HUES48 (cell line): ENCODE results near the gene COL6A5.
"Not testable (repeated sequence)": the region's sequence is repeated elsewhere in the genome, so short reads cannot be mapped to it uniquely, and the experiment has no call there.

Experiments
- H3K27ac ChIP-seq: one replicate; pipeline ENCODE4 v1.7.0; 2013; ENCODE audit warnings: low read depth, low read length, inconsistent platforms
- H3K27me3 ChIP-seq: 2 replicates; pipeline ENCODE4 v1.6.1; 2013; ENCODE audit warnings: mild to moderate bottlenecking, low read length; ENCODE audit not compliant: control insufficient read depth, insufficient read depth
- H3K36me3 ChIP-seq: 2 replicates; pipeline ENCODE4 v1.6.1; 2013; ENCODE audit warnings: low read length; ENCODE audit not compliant: control insufficient read depth, insufficient read depth
- H3K4me1 ChIP-seq: 2 replicates; pipeline ENCODE4 v1.6.1; 2013; ENCODE audit warnings: mild to moderate bottlenecking, low read length; ENCODE audit not compliant: control insufficient read depth, insufficient read depth
- H3K4me3 ChIP-seq: 2 replicates; pipeline ENCODE4 v1.5.1; 2013; ENCODE audit warnings: mild to moderate bottlenecking, low read depth, low read length
- H3K9ac ChIP-seq: 2 replicates; pipeline ENCODE4 v1.6.1; 2013; ENCODE audit warnings: mild to moderate bottlenecking, low read depth, low read length, moderate library complexity
- H3K9me3 ChIP-seq: 2 replicates; pipeline ENCODE4 v1.6.1; 2013; ENCODE audit warnings: low read length; ENCODE audit not compliant: control insufficient read depth, insufficient read depth

COL6A5 gene

DNA sequence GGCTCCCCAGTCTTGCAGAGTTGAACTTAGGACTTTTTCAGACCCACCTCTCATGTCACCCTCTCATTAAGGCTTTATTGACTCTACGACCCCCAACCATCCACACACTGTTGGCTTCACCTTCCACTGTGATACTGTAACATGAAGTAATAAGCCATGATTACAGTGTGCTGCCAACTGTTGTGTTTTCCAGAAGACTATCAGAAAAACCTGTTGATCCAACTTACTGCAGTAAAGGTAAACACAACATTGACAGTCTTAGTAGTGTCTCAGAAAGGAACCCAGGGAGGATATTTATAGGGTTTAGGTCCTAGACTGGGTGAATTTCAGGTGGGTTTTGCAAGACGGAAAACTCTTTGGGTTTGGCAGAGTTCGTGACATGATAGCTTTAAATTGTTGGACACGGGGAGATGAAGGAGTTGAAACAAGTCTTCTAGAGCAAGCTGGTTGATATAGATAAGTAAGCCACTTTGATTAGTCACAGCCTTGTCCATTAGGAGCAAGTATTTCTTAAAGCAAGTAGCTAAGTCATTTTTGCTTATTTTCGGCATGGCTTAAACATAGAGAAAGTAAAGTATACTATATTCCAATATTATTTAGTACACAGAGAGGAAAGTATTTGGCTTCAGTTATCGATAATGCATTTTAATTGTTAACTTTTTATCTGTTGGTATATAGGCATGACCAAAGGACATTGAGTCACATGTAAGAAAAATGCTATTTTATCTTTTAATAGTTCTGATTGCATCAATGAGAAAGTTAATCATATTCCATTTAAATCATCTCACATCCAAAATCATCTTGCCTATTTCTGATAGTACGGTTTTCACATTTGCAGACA is 2.4 kb upstream of the COL6A5 start:
- Histone ChIP-seq H3K9me3 (no peaks in the 10 kb centered on the region), H3K4me1 (peaks cover 8% of the 10 kb centered on the region), H3K36me3 (no peaks in the 10 kb centered on the region), H3K9ac (no peak overlapping the region), H3K27ac (no peak overlapping the region), H3K4me3 (no peak overlapping the region), H3K27me3 (peaks cover 40% of the 10 kb centered on the region)

DNA sequence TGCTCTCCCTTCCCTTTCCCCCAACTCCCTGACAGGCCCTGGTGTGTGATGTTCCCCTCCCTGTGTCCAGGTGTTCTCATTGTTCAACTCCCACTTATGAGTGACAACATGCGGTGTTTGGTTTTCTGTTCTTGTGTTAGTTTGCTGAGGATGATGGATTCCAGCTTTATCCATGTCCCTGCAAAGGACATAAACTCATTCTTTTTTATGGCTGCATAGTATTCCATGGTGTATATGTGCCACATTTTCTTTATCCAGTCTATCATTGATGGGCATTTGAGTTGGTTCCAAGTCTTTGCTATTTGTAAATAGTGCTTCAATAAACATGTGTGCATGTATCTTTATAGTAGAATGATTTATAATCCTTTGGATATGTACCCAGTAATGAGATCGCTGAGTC is 2.8 kb downstream of the COL6A5 start:
- H3K36me3 ChIP-seq, H3K9me3 ChIP-seq, H3K27ac ChIP-seq, H3K4me1 ChIP-seq, H3K9ac ChIP-seq, H3K4me3 ChIP-seq: not testable (repeated sequence)
- peaks cover 36% of the 10 kb centered on the region for H3K27me3 ChIP-seq

DNA sequence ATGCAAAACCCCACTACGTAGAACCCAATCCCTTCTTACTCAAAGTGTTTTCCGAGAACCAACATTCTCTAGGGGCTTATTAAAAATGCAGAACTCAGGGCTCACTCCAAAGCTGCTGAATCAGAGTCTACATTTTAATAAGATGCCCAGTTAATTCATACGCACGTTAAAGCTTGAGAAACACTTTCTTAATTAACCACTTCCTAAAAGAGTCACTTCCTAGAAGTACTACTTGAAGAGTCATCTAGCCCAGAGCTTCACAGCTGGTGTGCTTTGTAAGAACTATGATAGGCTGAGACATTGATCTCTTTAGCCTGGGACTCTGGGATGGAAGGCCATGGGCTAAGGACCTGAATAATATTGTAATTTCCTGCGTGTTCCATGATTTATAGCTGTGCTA is 9.0 kb downstream of the COL6A5 start:
- Histone ChIP-seq H3K9me3 (no peaks in the 10 kb centered on the region), H3K27me3 (no peaks in the 10 kb centered on the region), H3K36me3 (no peaks in the 10 kb centered on the region), H3K4me1 (no peaks in the 10 kb centered on the region), H3K27ac (no peak overlapping the region), H3K9ac (no peak overlapping the region), H3K4me3 (no peak overlapping the region)

DNA sequence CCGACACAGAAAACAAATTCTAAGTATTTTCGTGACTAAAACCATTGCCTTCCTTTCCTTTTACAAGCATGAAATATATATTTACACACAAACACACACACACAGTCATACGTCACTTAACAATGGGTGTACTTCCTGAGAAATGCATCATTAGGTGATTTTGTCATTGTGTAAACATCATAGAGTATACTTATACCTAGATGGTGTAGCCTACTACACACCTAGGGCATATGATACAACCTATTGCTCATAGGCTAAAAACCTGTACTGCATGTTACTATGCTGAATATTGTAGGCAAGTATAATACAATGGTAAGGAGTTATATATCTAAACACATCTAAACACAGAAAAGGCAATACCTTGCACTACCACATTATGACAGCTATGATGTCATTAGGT is 28.6 kb downstream of the COL6A5 start:
- Histone ChIP-seq H3K4me1 (no peaks in the 10 kb centered on the region), H3K9me3 (no peaks in the 10 kb centered on the region), H3K9ac (no peak overlapping the region), H3K36me3 (no peaks in the 10 kb centered on the region), H3K4me3 (no peak overlapping the region), H3K27me3 (no peaks in the 10 kb centered on the region), H3K27ac (no peak overlapping the region)

DNA sequence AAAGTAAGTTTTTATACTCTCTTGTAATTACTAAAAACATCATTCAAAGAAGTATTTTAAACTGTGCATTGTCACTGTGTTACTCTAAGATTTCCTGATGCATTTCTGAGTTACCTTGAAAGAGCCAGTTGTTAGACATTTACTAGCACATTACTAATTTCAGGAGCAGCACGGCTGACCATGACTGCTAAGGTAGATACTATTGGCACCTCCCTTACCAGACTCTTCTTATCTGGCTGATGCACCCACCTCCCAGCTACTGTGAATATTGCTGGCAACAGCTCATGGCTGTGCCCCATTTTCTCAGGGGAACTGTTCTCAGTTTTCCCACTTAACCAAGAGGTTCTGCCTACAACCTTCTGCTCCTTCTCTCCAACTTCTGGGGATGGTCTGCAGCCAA is 29.4 kb downstream of the COL6A5 start:
- H3K27me3 ChIP-seq: no peaks in the 10 kb centered on the region
- no peaks in the 10 kb centered on the region for H3K9me3 ChIP-seq
- H3K27ac ChIP-seq: no peak overlapping the region

DNA sequence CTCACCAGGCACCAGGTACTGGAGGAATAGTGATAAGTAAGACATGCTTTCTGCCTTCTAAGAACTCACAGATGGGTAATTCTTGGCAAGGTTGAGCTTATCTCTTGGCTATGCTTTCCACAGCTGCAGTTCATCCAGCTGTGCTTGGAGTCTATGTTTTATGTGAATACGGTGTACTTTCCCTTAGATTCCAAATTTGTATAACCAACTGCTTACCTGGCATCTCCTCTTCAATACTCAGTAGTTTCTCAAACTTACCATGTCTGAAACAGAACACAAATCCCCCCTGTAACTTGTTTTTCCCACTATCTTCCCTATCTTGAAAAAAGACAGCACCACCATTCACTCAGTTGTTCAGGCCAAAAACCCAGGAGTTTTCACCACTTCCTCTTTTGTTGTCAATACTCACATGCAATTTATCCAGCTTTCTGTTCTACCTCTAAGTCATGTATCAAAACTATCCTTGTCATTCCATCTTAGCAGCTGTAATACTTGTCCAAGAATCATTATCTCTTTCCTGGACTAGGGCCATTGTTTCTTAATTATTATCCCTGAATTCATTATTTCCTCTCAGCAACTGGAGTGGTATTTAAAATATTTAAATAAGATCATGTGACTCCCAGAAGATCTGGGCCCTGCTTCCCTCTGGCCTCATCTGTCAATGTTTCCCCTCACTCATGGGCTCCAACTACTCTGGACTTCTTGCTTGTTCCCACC is 32.6 kb downstream of the COL6A5 start:
- no peaks in the 10 kb centered on the region for H3K9me3 ChIP-seq
- H3K36me3 ChIP-seq: no peaks in the 10 kb centered on the region
- H3K27me3 ChIP-seq: no peaks in the 10 kb centered on the region
- H3K4me3 ChIP-seq: no peak overlapping the region
- no peaks in the 10 kb centered on the region for H3K4me1 ChIP-seq
- H3K27ac ChIP-seq: no peak overlapping the region
- no peak overlapping the region for H3K9ac ChIP-seq

More for the DNA sequence above, 29.4 kb downstream of the COL6A5 start:
- no peaks in the 10 kb centered on the region for H3K36me3 ChIP-seq
- no peak overlapping the region for H3K4me3 ChIP-seq
- no peak overlapping the region for H3K9ac ChIP-seq
- no peaks in the 10 kb centered on the region for H3K4me1 ChIP-seq

DNA sequence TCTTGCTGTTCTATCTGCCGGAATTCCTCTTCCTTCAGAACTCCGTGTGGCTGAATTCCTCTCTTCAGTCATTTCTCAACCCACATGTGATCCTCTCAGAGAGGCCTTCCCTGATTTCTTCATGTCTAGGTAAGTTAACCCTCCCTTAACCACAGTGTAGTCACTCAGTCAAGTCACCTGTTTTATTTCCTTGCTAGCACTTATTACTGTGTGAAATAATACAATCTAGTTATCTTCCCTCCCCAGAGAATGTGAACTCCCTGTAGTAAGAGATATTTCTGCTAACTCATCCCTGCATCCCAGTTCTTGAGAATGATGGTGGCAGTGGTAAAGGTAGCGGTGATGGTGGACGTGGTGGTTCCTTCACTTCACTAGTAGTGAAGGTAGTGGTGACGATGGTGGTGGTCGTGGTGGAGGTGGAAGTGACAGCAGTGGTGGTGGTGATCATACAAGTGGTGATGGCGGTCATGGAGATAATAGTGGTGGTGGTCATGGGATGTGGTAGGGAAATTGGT is 33.3 kb downstream of the COL6A5 start:
- H3K36me3 ChIP-seq: no peaks in the 10 kb centered on the region
- no peaks in the 10 kb centered on the region for H3K9me3 ChIP-seq
- H3K9ac ChIP-seq: no peak overlapping the region
- H3K4me1 ChIP-seq: no peaks in the 10 kb centered on the region
- no peak overlapping the region for H3K27ac ChIP-seq
- no peaks in the 10 kb centered on the region for H3K27me3 ChIP-seq
- no peak overlapping the region for H3K4me3 ChIP-seq

DNA sequence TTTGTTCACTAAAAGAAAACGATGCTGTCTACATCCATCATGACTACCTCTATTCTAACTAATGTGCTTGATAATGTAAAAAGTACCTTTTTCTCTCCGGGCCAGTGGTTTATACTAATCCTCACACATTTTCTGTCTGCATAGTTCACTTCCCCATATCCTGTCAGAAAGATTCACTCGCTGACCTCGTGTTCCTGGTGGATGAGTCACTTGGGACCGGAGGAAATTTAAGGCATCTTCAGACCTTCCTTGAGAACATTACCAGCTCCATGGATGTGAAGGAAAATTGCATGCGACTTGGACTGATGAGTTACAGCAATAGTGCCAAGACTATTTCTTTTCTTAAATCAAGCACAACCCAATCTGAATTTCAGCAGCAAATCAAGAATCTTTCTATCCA is 33.8 kb downstream of the COL6A5 start:
- H3K9ac ChIP-seq: no peak overlapping the region
- no peaks in the 10 kb centered on the region for H3K9me3 ChIP-seq
- no peak overlapping the region for H3K27ac ChIP-seq
- H3K36me3 ChIP-seq: no peaks in the 10 kb centered on the region
- H3K4me1 ChIP-seq: no peaks in the 10 kb centered on the region
- no peaks in the 10 kb centered on the region for H3K27me3 ChIP-seq
- no peak overlapping the region for H3K4me3 ChIP-seq

DNA sequence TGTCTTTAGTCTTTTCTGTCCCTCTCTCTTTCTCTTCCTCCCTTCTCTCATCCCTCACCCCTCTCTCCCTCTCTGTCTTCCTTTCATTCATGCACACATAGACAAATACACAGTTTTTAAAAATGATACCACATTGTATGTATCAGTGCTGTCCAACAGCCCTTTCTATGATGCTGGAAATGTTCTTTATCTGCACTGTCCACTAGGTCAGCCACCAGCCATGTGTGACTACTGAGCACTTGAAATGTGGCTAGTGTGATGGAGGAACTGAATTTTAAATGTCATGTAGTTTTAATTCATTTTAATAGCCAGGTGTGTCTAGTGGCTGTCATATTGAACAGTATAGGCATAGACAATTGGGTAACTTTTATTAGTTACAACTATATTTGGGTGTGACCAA is 34.9 kb downstream of the COL6A5 start:
- no peak overlapping the region for H3K4me3 ChIP-seq
- H3K27ac ChIP-seq: no peak overlapping the region
- no peaks in the 10 kb centered on the region for H3K36me3 ChIP-seq
- no peaks in the 10 kb centered on the region for H3K27me3 ChIP-seq
- H3K9ac ChIP-seq: no peak overlapping the region
- no peaks in the 10 kb centered on the region for H3K4me1 ChIP-seq
- H3K9me3 ChIP-seq: no peaks in the 10 kb centered on the region

DNA sequence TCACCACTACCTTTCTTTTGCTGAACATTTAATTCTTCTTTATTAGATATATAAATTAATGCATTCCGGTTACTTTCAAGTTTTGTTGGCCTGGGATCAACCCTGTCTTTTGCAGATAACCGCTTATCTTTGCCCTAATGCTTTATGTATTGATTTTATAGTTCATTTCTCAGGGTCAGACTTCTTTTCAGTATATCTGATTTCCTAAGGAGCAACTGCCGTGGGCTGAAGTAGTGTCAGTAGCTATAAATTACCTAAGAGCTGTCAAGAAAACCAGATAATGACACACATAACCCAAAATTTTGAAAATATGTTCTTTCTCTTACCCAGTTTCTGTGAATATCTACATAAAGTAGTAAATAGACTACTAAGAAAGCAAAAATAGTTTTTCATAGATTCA is 38.0 kb downstream of the COL6A5 start:
- H3K9me3 ChIP-seq: no peaks in the 10 kb centered on the region
- no peaks in the 10 kb centered on the region for H3K27me3 ChIP-seq
- no peak overlapping the region for H3K9ac ChIP-seq
- no peak overlapping the region for H3K4me3 ChIP-seq
- no peaks in the 10 kb centered on the region for H3K36me3 ChIP-seq
- no peak overlapping the region for H3K27ac ChIP-seq
- no peaks in the 10 kb centered on the region for H3K4me1 ChIP-seq

DNA sequence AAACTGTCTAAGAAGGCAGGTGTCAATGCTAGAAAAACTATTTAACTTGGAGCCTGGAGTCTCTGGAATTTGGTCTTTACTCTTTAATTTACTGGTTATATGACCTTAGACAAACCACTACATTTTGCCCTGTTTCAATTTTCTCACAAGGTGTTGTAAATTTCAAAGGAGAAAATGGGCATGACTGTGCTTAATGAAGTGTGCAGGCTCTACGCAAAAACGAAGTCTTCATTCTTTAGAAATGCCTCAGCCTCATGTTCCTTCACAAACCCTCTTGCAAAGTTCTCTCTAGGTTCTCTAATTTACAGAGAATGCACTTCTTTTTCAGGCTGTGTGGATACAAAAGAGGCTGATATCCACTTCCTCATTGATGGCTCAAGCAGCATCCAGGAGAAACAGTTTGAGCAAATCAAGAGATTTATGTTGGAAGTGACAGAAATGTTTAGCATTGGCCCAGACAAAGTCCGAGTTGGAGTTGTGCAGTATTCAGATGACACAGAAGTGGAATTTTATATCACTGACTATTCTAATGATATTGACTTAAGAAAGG is 39.1 kb downstream of the COL6A5 start:
- Histone ChIP-seq H3K4me1 (no peaks in the 10 kb centered on the region), H3K27me3 (no peaks in the 10 kb centered on the region), H3K27ac (no peak overlapping the region), H3K9ac (no peak overlapping the region), H3K4me3 (no peak overlapping the region), H3K9me3 (no peaks in the 10 kb centered on the region), H3K36me3 (no peaks in the 10 kb centered on the region)
